ENCODE measurements around the gene CCDC171.

CCDC171 gene

DNA sequence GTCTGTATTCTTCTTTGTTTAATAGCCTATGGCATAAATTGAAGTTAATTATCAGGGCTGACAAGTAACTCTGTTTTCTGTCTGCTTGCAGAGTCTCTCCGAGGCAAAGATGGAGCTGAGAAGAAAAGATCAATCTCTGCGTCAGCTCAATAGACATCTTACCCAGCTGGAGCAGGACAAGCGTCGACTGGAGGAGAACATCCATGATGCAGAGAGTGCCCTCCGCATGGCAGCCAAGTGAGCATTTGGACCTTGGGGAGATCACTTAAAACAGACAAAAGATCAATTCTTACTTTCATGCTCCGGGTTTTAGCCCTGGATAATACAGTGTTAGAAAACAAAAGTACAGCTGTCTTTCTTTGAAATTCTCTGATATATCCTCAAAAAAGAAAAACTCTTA, 293.8 kb downstream of the CCDC171 start:
- no peak for TF ChIP-seq EP300 (IDR thresholded peaks at IDR 0.05; ENCODE audit: borderline replicate concordance)
- TF ChIP-seq, protein P1, sequence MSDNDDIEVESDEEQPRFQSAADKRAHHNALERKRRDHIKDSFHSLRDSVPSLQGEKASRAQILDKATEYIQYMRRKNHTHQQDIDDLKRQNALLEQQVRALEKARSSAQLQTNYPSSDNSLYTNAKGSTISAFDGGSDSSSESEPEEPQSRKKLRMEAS (IDR thresholded peaks at IDR 0.05) = no peak
- no peak for TF ChIP-seq ZBTB7A (IDR thresholded peaks at IDR 0.05; ENCODE audit: low read depth)
- no peak for TF ChIP-seq FOXM1 (IDR thresholded peaks at IDR 0.05; ENCODE audit: borderline replicate concordance, low read depth)
- no peak for TF ChIP-seq EGR1 (IDR thresholded peaks at IDR 0.05)
- no peak for TF ChIP-seq RAD21 (IDR thresholded peaks at IDR 0.05; ENCODE audit: low read depth)
- no peak for TF ChIP-seq YY1 (IDR thresholded peaks at IDR 0.05; ENCODE audit: low read depth)
- no peak for TF ChIP-seq TAF1 (IDR thresholded peaks at IDR 0.05; ENCODE audit: low read depth)
- no peak for TF ChIP-seq CEBPB (IDR thresholded peaks at IDR 0.05)
- TF ChIP-seq TEAD4 (IDR thresholded peaks at IDR 0.05) = no peak
- no peak for TF ChIP-seq NFIC (IDR thresholded peaks at IDR 0.05)
- TF ChIP-seq, protein P2, sequence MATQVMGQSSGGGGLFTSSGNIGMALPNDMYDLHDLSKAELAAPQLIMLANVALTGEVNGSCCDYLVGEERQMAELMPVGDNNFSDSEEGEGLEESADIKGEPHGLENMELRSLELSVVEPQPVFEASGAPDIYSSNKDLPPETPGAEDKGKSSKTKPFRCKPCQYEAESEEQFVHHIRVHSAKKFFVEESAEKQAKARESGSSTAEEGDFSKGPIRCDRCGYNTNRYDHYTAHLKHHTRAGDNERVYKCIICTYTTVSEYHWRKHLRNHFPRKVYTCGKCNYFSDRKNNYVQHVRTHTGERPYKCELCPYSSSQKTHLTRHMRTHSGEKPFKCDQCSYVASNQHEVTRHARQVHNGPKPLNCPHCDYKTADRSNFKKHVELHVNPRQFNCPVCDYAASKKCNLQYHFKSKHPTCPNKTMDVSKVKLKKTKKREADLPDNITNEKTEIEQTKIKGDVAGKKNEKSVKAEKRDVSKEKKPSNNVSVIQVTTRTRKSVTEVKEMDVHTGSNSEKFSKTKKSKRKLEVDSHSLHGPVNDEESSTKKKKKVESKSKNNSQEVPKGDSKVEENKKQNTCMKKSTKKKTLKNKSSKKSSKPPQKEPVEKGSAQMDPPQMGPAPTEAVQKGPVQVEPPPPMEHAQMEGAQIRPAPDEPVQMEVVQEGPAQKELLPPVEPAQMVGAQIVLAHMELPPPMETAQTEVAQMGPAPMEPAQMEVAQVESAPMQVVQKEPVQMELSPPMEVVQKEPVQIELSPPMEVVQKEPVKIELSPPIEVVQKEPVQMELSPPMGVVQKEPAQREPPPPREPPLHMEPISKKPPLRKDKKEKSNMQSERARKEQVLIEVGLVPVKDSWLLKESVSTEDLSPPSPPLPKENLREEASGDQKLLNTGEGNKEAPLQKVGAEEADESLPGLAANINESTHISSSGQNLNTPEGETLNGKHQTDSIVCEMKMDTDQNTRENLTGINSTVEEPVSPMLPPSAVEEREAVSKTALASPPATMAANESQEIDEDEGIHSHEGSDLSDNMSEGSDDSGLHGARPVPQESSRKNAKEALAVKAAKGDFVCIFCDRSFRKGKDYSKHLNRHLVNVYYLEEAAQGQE (IDR thresholded peaks at IDR 0.05; ENCODE audit: low read depth) = no peak
- TF ChIP-seq TCF12 (IDR thresholded peaks at IDR 0.05; ENCODE audit: low read depth) = no peak
- no peak for TF ChIP-seq CREB1 (IDR thresholded peaks at IDR 0.05; ENCODE audit: low read depth)
- TF ChIP-seq, protein P3, sequence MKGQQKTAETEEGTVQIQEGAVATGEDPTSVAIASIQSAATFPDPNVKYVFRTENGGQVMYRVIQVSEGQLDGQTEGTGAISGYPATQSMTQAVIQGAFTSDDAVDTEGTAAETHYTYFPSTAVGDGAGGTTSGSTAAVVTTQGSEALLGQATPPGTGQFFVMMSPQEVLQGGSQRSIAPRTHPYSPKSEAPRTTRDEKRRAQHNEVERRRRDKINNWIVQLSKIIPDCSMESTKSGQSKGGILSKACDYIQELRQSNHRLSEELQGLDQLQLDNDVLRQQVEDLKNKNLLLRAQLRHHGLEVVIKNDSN (IDR thresholded peaks at IDR 0.05) = no peak

DNA sequence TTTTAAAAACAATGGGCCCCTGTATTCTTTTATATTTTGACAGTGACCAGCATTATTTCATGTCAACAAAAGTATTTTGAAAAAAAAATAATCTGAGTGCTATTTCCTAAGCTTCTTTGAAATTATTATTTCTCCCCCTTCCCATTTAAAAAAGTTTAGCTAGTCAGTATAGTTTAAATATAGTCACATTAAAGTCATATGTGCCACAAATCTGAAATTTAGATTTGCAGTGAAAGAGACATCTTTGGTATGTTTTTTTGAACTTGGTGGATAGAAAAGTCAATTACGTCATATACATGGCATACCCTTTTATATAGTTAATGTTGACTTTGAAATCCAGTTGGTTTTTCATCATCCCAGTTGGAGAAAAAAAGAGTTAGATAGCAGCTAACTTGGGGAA, 297.0 kb downstream of the CCDC171 start:
- TF ChIP-seq EGR1 (IDR thresholded peaks at IDR 0.05) = no peak

DNA sequence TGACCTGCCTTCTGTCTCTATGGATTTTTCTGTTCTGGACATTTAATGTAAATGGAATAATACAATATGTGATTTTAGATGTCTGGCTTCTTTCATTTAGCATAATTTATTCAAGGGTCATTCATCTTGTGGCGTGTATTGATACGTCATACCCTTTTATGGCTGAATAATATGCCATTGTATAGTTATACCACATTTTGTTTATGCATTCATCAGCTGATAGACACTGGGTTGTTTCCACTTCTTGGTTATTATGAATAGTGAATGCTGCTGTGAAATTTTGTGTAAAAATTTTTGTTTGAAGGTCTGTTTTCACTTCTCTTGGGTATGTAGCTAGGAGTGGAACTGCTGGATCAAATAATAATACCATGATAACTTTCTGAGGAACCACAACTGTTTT, 298.9 kb downstream of the CCDC171 start:
- TF ChIP-seq EP300 (IDR thresholded peaks at IDR 0.05; ENCODE audit: borderline replicate concordance) (no peak), YY1 (IDR thresholded peaks at IDR 0.05; ENCODE audit: low read depth) (no peak), CEBPB (IDR thresholded peaks at IDR 0.05) (no peak), EGR1 (IDR thresholded peaks at IDR 0.05) (no peak), CREB1 (IDR thresholded peaks at IDR 0.05; ENCODE audit: low read depth) (no peak), RAD21 (IDR thresholded peaks at IDR 0.05; ENCODE audit: low read depth) (no peak), TEAD4 (IDR thresholded peaks at IDR 0.05) (no peak), TAF1 (IDR thresholded peaks at IDR 0.05; ENCODE audit: low read depth) (no peak), NFIC (IDR thresholded peaks at IDR 0.05) (no peak), FOXM1 (IDR thresholded peaks at IDR 0.05; ENCODE audit: borderline replicate concordance, low read depth) (no peak), TCF12 (IDR thresholded peaks at IDR 0.05; ENCODE audit: low read depth) (no peak), ZBTB7A (IDR thresholded peaks at IDR 0.05; ENCODE audit: low read depth) (no peak)
- TF ChIP-seq, protein P1 (IDR thresholded peaks at IDR 0.05) = no peak
- TF ChIP-seq, protein P3 (IDR thresholded peaks at IDR 0.05) = no peak
- TF ChIP-seq, protein P2 (IDR thresholded peaks at IDR 0.05; ENCODE audit: low read depth) = no peak

DNA sequence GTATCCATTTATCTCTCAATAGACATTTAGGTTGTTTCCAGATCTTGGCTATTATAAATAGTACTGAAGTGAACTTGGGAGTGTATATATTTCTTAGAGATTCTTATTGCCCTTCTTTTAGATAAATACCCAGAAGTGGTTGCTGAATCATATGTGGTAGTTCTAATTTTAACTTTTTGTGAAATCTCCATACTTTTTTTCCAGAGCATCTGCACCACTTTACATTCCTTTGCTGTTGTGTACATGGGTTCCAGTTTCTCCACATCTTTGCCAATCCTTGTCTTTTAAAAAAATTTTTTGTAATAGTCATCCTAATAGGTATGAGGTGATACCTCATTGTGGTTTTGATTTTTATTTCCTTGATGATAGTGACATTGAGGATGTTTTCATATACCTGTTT, 303.7 kb downstream of the CCDC171 start:
- TF ChIP-seq EP300 (IDR thresholded peaks at IDR 0.05; ENCODE audit: borderline replicate concordance) (no peak), YY1 (IDR thresholded peaks at IDR 0.05; ENCODE audit: low read depth) (no peak), TEAD4 (IDR thresholded peaks at IDR 0.05) (no peak), EGR1 (IDR thresholded peaks at IDR 0.05) (no peak), CEBPB (IDR thresholded peaks at IDR 0.05) (no peak), CREB1 (IDR thresholded peaks at IDR 0.05; ENCODE audit: low read depth) (no peak), RAD21 (IDR thresholded peaks at IDR 0.05; ENCODE audit: low read depth) (no peak), TAF1 (IDR thresholded peaks at IDR 0.05; ENCODE audit: low read depth) (no peak), ZBTB7A (IDR thresholded peaks at IDR 0.05; ENCODE audit: low read depth) (no peak), NFIC (IDR thresholded peaks at IDR 0.05) (no peak)
- TF ChIP-seq, protein P1 (IDR thresholded peaks at IDR 0.05) = no peak
- TF ChIP-seq, protein P3 (IDR thresholded peaks at IDR 0.05) = no peak

DNA sequence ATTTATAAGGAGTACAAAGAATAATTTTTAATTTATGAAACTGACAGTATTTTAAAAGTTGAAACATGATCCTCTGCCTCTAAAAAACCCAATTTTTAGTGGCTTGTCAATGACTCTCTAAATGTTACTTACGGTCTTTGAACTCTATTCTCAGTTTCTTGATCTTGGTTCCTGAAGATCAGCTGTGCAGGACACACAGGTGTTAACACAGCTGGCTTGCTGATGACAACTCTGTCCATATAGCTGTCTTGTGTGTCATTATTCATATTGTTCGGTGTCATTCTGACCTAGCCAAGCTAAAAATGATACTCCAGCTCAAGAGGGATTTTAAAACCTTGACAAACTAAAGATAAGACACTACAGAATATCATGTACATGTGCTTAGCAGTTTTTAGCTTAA, 314.5 kb downstream of the CCDC171 start:
- no peak for TF ChIP-seq FOXM1 (IDR thresholded peaks at IDR 0.05; ENCODE audit: borderline replicate concordance, low read depth)
- TF ChIP-seq RAD21 (IDR thresholded peaks at IDR 0.05; ENCODE audit: low read depth) = no peak
- TF ChIP-seq NFIC (IDR thresholded peaks at IDR 0.05) = no peak
- no peak for TF ChIP-seq ZBTB7A (IDR thresholded peaks at IDR 0.05; ENCODE audit: low read depth)
- TF ChIP-seq EGR1 (IDR thresholded peaks at IDR 0.05) = no peak
- TF ChIP-seq TAF1 (IDR thresholded peaks at IDR 0.05; ENCODE audit: low read depth) = no peak
- no peak for TF ChIP-seq EP300 (IDR thresholded peaks at IDR 0.05; ENCODE audit: borderline replicate concordance)
- TF ChIP-seq, protein P3 (IDR thresholded peaks at IDR 0.05) = no peak
- no peak for TF ChIP-seq CREB1 (IDR thresholded peaks at IDR 0.05; ENCODE audit: low read depth)
- TF ChIP-seq, protein P2 (IDR thresholded peaks at IDR 0.05; ENCODE audit: low read depth) = no peak
- TF ChIP-seq TEAD4 (IDR thresholded peaks at IDR 0.05) = no peak
- TF ChIP-seq YY1 (IDR thresholded peaks at IDR 0.05; ENCODE audit: low read depth) = no peak
- TF ChIP-seq, protein P1 (IDR thresholded peaks at IDR 0.05) = no peak
- TF ChIP-seq TCF12 (IDR thresholded peaks at IDR 0.05; ENCODE audit: low read depth) = no peak
- no peak for TF ChIP-seq CEBPB (IDR thresholded peaks at IDR 0.05)
